B cell (primary cell): ENCODE measurements around the gene ARL14.

ENCODE experiments used
- CTCF ChIP-seq: fragments of 200-600 bp; IDR thresholded peaks from one replicate; pipeline ENCODE4 v1.8.0; 2022; ENCODE audit warnings: antibody characterized with exemption, mild to moderate bottlenecking
- EZH2 ChIP-seq: IDR thresholded peaks from 2 replicates; pipeline ENCODE4 v1.6.1; 2012; ENCODE audit warnings: borderline replicate concordance, low read depth, mild to moderate bottlenecking, moderate library complexity, low read length; ENCODE audit not compliant: insufficient read depth, poor library complexity, severe bottlenecking

GRCh38 chr3:160722331-160722730 is 45.4 kb downstream of the ARL14 start:
- TF ChIP-seq CTCF (no peak), EZH2 (no peak)
